NCI-H1694 treated with DMSO at 0.1 percent for 48 hours (cell line): ENCODE results near the gene ZDHHC23.

ENCODE experiments used
- DNase-seq: peaks from one replicate; lab custom pipeline; 2025; lab: John Stamatoyannopoulos, UW

ZDHHC23 gene

DNA sequence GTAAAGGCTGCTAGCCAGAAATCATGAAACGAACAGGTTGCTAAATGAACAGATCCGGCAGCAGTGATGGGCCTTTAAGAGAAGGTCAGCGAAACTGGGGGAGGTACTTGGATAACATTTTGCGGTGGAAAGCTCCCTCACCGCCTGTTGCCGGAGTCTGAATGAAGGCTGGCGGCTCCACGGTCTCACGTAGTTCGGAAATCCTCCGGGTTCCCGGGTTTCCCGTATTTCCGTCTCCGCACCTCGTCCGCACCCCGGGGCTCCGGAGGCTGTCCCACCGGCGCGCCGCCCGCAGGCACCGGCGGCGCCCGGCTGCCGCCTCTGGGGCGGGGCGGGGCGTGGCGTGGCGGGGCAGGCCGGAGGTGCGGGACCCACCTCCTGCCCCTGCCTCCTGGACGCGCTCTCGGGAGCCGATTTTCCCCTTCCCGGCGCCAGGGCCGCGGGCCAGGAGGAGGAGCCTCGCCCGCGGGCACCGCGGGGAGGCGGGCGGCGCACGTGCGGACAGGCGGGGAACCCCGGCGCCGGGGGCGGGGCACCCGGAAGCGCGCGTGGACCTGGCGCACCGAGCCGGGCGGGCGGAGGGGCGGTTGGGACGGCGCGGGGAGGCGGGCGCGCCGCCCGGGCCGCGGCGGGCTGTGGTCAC is at the start of gene ZDHHC23:
Gene ZDHHC23, plus strand, starts transcription at position 642 of the 643 bp plus-strand sequence. CDS start 790 bp downstream, outside the sequence.
- DNase-seq = peak; percentile 56

GRCh38 chr3:113898892-113899291 is 48.9 kb upstream of the ZDHHC23 start:
- no peak for DNase-seq

- DNase-seq = no peak
Measured at GRCh38 chr3:113906568-113907140, 41.2 kb upstream of the ZDHHC23 start.

- no peak for DNase-seq
Measured at GRCh38 chr3:113908133-113908532, 39.7 kb upstream of the ZDHHC23 start.

DNA sequence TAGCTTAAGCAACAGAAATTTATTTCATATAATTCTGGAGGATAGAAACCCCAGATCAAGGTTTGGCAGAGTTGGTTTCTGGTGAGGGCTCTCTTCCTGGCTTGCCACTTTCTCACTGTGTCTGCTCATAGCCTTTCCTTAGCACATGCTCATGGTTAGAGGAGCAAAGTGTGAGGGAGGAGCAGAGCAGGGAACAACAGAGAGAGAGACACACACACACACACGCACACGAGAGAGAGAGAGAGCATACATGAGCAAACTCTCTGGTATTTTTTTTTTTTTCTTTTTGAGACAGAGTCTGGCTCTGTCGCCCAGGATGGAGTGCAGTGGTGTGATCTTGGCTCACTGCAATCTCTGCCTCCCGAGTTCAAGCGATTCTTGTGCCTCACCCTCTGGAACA is 36.8 kb upstream of the ZDHHC23 start:
- no peak for DNase-seq

DNA sequence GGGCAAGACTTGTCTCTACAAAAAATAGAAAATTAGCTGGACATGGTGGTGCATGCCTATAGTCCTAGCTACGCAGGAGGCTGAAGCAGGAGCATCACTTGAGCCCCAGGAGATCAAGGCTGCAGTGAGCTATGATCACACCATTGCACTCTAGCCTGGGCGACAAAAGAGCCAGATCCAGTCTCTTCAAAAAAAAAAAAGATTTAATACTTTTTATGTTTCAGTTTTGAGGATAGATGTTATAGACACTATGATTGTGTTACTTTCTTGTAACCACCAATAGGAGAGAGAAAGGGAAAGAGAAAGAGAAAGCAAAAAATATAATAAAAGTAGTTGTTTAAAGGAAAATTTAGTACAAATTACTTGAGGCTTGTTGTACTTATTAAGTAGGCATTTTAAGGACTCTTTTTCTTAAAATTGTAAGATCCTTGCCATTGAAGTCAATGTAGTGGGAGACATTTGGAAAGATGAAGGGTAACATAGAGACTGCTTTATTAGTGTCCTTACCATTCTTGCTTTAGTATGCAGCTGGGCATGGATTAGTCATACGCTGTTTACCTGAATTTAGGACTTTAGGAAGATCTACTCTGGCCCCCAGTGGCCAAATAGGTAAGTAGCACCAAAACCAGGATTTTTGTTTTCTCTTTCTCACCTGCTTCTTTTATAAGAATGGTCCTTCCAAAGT is 35.1 kb upstream of the ZDHHC23 start:
- peak; percentile 74 for DNase-seq

DNA sequence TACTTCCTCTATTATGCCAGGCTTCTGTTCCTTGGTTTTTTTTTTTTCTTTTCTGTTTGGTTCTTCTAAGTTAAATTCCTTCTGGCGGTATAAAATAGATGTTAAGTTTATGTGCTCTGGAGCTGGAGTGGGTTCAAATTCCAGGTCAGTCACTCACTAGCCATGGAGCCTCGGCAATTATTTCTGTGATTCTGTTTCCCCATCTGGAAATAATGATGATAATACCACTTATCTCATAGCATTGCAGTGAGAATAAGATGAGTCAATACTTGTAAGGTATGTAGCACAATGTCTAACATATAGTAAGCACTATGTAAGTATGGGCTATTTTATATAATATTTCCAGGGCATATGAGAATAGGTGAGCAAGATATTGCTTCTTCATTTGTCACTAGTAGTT is 33.2 kb upstream of the ZDHHC23 start:
- DNase-seq = no peak

DNA sequence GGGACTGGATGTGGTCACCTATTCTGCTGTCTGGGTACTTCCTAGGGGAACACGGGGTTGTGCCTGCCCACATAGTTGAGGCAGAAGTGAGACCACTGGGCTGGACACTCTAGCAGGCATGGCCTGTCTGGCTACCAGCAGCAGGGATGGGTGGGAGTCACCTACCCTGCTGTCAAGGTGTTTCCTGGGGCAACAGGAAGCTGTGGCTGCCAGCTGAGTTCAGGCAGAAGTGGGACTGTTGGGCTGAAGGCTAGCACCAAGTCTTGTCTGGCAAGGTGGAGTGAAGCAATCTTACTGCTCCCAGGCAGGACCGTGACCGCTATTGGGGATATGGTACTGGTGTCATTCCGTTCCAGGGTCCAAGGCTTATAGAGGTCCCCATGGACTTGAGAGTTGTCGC is 20.3 kb upstream of the ZDHHC23 start:
- no peak for DNase-seq

GRCh38 chr3:113946831-113947230 is 982 bp upstream of the ZDHHC23 start:
- DNase-seq = no peak

DNA sequence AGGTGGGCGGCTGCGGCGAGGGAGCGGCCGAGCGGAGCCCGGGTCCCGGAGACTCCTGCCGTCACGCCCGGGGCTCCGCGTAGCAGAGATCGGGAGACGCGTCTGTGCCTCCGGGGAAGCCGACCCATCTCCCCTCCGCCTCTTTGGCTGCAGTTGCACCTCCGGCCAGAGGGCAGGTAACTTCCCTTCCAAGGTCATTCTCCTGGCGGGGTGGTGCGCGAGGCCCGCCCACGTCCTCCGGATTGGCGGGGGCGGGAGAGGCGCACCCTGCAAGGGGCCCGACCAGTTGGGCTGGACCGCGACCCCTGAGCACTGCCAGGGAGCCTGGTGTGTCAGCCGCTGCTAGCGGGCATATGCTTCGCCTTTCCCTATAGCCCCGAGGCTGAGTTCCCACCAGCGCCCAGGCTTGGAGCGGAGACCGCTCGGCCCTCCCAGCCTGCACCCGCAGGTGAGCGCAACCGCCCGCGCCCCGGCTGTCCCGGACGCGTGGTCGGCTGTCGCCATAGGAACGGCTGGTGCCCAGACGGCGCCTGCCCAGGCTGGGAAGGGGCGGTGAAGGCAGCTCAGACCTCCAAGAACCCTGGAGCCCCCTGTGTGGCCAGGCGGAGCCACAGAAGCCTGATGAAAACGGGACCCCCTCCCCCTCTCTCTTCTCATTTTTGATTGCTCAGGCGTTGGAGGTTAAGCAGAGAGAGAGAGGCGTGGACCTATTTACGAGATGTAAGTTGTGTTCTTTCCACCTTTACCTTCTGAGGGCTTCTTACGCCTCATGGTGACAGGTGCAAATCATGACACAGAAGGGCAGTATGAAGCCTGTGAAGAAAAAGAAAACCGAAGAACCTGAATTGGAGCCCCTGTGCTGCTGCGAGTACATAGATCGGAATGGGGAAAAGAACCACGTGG is 453 bp downstream of the ZDHHC23 start:
- no peak for DNase-seq

- DNase-seq = no peak
Measured at GRCh38 chr3:113952921-113953320, 5.1 kb downstream of the ZDHHC23 start.

DNA sequence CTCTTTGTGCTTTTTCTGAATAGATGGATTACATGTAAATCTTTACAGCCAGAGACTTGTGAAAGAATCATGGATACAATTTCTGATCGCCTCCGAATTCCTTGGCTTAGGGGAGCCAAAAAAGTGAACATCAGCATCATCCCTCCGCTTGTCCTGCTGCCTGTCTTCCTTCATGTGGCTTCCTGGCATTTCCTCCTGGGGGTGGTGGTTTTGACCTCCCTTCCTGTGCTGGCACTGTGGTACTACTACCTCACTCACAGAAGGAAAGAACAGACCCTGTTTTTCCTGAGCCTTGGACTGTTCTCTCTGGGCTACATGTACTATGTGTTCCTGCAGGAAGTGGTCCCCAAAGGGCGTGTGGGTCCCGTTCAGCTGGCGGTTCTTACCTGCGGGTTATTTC is 5.9 kb downstream of the ZDHHC23 start:
- no peak for DNase-seq

DNA sequence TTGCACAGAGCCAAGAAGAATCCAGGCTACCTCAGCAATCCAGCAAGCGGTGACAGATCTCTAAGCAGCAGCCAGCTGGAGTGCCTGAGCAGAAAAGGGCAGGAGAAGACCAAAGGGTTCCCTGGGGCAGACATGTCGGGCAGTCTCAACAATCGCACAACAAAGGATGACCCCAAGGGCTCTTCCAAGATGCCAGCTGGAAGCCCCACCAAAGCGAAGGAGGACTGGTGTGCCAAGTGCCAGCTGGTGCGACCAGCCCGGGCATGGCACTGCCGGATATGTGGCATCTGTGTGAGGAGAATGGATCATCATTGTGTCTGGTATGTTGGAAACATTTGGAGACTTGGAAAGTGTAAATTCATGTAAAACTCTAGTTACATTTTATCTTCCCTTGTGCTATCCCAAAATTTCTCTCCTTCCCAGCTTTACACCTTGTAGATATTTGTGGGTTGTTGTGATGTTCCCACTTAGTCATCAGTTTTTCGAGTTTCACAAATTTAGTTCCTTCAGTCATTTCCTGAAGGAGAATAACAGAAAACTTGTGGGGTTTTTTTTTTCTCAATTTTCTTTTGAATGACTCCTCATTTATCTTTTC is 6.4 kb downstream of the ZDHHC23 start:
- DNase-seq = peak; percentile 49

DNA sequence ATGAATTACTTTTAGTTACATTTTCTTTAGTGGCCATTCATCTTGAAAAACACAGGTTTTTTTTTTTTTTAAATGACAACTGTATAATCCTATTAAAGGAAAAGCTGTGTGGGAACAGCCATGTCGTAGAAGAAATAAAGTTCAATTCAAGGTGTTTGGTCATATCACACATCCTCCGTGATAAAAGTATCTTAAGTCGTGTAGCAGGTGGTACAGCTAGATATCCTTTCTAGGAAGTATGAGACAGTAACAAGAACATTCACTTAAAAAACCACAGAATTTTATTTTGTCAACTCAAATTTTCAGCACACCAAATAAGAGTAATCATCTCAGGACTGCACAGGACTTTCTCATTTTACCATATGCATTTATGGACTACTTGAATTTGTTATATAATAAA is 16.1 kb downstream of the ZDHHC23 start:
- no peak for DNase-seq

DNA sequence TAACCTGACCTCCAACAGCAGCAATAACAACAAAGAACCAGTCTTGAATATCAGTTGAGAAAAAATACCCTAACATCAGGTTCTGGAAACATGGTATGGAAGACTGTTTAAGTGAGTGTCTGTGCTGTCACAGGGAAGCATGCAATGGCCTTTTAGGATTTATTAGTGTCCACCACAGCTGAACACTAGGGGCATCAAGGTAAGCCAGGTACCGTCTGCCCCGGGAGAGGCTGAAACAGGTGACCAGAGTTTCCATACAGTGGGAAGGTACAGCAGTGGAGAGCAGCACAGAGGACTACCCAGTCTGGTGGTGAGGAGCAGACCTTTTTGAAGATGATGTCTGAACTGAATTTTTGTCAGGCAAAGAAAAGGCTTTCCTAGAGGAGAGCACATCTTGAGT is 18.4 kb downstream of the ZDHHC23 start:
- no peak for DNase-seq

GRCh38 chr3:113968986-113969385 is 21.2 kb downstream of the ZDHHC23 start:
- no peak for DNase-seq

DNA sequence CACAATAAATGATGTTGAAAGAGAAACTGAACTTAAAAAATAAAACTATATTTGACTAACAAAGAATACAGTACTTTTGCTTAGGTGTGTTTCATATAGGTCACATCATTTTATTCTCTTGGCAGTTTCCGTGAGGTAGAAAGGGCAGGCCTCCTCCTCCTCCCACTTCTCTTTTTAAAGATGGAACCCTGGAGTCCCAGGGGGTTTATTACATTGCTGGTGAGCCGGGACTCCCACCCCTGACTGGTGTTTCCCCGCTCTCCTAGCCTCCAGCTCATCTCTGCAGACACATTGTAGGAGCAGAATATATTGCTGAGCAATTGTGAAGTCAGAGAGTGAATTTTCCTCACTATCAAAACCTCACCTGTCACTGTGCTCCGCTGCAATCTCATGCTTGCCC is 30.0 kb downstream of the ZDHHC23 start:
- no peak for DNase-seq

DNA sequence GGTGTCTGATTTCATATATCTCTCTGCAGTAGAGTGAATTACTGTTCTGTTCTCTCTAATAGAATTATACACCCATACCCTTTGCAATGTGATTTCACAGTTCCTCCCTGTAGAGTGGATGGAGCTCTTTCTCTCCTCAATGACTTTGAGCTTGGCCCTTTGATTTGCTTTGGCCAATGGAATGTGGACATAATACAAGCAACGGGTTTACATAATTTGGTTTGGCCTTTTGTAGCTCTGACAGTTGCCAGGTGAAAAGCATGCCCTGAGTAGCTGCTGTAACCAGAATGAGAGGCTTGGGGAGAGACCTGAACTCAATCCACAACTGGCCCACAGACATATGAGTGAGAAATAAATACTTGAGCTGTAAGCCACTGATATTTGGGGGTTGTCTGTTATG is 32.1 kb downstream of the ZDHHC23 start:
- no peak for DNase-seq

DNA sequence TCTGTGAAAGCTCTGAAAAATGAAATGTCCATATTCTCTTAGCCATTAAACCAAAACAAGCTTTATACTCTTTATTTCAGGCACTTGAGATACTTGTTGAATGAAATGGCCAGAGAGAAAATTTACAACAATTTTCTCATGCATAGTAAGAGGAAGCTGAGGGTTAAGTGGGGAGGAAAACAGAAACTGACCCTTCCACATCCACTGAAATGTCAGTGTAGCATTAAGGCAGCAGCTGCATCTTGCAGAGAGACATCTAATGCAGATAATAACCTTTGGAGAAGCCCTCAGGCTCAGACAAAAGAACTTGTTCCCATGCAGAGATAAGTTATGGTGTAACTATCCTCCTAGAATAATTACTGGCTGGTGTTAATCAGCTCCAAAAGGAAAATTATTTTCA is 34.0 kb downstream of the ZDHHC23 start:
- DNase-seq = no peak

DNA sequence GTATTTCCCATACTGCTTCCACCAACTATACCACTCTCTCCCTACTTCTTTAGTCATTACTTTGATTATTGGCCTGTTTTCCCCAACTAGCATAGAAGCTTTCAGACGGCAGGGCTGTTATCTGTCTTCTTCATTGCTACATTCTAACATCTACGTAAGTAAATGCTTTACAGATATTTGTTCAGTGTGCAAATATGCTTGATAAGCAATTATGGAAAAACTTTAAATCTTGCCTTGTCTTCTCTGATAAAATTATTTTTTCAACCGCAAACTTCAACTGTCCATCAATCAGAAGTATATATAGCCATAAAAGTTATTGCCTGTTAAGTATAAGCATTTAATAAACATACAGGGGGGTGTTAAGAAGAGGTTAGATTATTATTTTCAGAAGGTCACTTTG is 35.7 kb downstream of the ZDHHC23 start:
- DNase-seq = no peak

- no peak for DNase-seq
Measured at GRCh38 chr3:113985541-113985940, 37.7 kb downstream of the ZDHHC23 start.

GRCh38 chr3:114005481-114005880 is 57.7 kb downstream of the ZDHHC23 start:
- DNase-seq = no peak
